ENCODE data around the gene NPIPB2.

DNA sequence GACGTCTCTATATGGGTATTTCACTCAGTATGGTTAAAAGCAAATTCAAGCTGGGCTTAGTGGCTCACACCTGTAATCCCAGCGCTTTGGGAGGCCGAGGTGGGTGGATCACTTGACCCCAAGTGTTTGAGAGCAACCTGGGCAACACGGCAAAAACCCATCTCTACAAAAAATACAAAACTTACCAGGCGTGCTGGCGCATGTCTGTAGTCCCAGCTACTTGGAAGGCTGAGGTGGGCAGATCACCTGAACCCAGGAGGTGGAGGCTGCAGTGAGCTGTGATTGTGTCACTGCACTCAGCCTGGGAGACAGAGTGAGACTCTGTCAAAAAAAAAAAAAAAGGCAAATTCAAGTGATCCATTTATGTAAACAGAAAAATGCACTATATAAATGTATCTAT is 21.9 kb upstream of the NPIPB2 start:
- TF ChIP-seq, protein P1, sequence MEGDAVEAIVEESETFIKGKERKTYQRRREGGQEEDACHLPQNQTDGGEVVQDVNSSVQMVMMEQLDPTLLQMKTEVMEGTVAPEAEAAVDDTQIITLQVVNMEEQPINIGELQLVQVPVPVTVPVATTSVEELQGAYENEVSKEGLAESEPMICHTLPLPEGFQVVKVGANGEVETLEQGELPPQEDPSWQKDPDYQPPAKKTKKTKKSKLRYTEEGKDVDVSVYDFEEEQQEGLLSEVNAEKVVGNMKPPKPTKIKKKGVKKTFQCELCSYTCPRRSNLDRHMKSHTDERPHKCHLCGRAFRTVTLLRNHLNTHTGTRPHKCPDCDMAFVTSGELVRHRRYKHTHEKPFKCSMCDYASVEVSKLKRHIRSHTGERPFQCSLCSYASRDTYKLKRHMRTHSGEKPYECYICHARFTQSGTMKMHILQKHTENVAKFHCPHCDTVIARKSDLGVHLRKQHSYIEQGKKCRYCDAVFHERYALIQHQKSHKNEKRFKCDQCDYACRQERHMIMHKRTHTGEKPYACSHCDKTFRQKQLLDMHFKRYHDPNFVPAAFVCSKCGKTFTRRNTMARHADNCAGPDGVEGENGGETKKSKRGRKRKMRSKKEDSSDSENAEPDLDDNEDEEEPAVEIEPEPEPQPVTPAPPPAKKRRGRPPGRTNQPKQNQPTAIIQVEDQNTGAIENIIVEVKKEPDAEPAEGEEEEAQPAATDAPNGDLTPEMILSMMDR (IDR thresholded peaks at IDR 0.05): no peak
- no peak for TF ChIP-seq POLR2A (IDR thresholded peaks at IDR 0.05)

Measured in heart left ventricle (tissue), 13 donors.